GM19397 (cell line): ENCODE data around the gene PNLIPRP2.

Source experiments
- ATAC-seq: cut with Tn5 transposase; IDR thresholded peaks from one replicate; pipeline ENCODE4 v1.9.1; 2021; ENCODE audit warnings: mild to moderate bottlenecking, moderate library complexity; ENCODE audit not compliant: unreplicated experiment

PNLIPRP2 gene

GRCh38 chr10:116654816-116655215 is 34.1 kb downstream of the PNLIPRP2 start:
- ATAC-seq: no peak

- ATAC-seq: no peak
These were observed 34.8 kb downstream of the PNLIPRP2 start for GRCh38 chr10:116655568-116655967.

- ATAC-seq: no peak
These were observed 35.3 kb downstream of the PNLIPRP2 start for GRCh38 chr10:116656044-116656443.

DNA sequence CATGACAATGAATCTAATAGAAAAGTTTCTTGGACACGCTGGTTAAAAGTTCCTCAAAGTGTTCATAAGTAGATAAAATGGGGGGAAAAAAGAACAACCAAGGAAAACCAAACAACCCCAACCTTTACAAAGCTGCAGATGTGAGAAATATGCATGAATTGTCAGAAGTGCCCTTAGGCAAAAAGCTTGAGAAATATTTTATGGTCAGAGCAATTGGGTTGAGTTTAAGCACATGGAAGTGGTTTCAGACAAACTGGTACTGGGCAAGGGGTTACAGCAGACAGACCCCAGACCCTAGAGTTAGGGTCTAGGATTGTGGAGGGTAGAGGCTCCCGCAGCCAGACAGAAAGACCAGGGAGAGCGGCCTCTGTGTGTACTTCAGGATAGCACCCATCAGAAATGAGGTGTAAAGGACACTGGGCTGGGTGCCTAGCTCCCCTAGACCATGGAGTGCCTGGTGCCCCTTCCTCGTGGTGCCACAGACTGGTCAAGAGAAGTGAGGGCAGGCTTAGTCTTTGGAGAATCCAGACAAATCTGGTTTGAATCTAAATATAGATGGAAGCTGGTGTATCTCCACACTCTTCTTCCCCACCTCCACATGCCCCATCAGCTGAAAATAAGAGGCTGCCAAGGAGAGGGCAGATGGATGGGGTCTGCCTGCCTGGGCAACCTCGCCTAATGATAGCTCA is 37.3 kb downstream of the PNLIPRP2 start:
- no peak for ATAC-seq

DNA sequence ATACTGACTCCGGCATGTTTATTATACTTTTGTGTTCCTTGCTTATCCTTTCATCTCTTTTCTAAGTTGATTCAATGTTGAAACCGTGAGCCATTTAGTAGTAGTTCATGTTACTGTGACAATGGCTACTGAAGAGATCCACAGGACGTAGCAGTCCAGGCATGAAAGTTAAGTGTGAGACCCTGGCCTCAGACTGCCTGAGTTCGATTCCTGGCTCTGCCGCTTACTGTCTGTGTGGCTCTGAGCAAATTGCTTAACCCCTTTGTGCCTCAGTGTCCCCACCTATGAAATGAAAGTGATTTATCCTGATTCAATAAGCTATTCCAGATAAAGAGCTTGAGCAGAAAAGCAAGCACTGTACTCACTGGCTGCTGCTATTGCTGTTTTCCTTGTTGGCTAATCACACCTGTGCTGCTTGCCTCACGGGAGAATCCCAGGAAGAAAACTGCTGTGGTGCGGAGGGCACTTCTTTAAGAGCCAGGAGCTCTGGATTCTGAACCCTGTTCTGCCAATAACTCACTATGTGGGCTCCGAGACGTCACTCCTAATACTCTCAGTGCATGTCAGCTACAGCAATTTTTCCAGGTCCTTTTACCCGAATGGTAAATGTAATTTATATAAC is 38.4 kb downstream of the PNLIPRP2 start:
- no peak for ATAC-seq

DNA sequence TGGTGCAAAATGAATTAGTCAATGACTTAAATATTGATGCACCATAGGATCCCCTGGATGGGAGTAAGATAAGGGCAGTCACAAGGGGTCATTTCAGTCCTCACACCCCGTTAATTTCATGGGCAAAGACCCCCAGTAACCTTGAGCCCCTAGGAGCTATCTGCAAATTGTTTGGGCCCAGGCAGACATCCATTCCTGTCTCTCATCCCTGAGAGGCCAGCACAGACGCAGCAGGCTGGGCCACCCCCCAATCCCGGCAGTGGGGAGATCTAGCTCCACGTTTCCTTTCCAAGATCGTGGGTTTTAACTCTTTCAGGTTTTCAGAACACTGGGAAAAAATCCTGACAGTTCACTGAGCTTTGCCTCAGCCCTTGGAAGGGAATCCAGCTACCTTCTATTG is 40.1 kb downstream of the PNLIPRP2 start:
- ATAC-seq: no peak

DNA sequence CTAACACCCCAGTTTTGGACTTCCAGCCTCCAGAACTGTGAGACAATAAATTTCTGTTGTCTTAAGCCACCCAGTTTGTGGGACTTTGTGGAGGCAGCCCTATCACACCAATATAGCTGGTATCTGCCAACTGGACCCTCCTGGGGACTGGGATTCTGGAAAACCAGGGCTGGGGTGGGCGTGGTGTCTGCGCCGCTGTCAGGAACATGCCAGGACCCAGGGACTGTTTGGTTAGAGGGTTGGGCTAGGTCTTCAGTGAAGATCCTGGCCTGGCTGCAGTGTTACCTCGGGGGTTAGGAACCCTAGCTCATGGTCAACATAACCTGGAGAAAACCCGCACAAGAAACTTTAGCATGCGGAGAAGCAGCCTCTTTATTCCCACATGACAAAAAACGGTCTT is 42.6 kb downstream of the PNLIPRP2 start:
- ATAC-seq: no peak

GRCh38 chr10:116664631-116665030 is 43.9 kb downstream of the PNLIPRP2 start:
- no peak for ATAC-seq

DNA sequence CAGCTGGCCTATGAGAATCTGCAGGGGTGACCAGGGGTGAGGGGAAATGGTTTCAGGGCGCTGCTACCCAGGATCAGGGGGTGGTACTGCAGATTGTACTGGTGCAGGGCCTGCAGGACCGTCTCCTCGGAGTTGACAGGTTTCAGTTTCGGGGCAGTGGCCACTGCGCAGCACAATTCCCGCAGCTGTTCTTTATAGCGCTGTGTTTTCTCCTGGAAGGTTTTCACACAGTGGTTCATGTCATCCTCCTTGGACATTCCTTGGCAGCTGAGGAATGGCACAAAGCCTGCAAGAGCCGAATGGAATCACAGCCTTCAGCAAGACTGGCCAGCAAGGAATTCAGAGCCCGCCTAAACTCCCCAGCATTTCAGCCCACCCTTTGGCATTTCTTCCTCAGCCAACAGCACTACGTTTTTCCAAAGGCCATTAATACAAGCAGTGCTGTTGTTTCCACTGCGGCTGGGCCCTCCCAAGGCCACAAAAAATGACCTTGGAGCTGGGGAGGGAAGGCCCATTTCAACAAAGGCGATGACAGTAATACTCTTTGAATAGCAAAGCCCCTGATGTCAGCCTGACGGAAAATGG is 44.9 kb downstream of the PNLIPRP2 start:
- no peak for ATAC-seq

GRCh38 chr10:116667484-116667883 is 46.7 kb downstream of the PNLIPRP2 start:
- no peak for ATAC-seq

DNA sequence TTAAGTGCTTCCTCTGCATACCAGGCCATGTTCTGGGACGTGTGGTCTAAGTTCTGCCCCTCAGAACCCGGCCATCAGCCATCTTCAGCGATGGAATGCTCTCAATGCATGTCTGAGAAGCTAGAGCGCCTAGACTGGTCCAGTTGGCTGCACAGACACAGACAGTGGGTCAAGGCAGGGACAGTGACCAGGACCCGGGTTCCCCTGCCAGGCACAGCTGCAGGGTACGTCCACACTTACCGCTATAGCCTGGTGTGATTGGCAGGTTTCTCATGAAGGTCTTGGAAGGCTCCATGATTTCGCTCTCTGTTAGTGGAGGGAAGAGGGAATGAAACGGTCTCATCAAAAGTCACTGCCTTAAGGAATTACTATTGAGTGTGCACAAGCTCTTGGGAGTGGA is 47.3 kb downstream of the PNLIPRP2 start:
- no peak for ATAC-seq

GRCh38 chr10:116668446-116668845 is 47.7 kb downstream of the PNLIPRP2 start:
- ATAC-seq: no peak

DNA sequence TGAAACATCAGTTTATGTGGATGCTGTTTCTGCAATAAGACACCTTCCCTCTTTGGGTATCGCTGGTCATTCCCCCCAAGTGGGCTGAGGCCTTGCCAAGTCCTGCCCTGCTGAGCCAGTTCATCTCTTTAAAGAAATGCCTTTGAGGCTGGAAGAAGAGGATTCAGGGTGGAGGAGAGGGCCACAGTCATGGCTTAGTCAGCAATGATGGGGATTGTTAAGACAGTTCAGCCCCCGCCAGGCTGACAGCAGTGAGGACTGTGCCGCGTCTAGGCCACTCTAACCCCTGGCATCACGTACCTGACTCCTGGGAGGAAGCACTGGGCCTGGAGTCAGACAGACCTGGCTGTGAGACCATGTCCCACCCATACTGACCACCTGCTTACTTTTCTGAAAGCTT is 48.3 kb downstream of the PNLIPRP2 start:
- no peak for ATAC-seq

- ATAC-seq: no peak
These were observed 49.3 kb downstream of the PNLIPRP2 start for GRCh38 chr10:116669832-116670644.

DNA sequence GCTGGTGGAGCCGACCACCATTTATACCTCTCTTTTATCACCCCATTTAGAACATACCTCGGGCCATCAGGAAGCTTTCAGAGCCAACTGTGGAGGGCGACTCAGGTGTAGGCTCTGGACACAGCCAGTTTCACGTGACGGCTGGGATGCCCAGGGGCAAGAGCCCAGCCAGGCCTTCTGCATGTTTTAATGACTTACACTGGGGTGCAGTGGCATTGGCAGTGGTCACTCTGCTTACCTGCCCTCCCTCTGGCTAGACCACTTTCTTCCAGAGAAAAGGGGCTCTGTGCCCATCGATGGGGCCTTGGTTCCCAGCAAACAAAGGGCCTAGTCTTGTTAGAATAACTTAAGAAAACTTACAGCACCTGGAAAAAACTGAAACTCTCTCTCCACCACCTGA is 50.0 kb downstream of the PNLIPRP2 start:
- ATAC-seq: no peak

DNA sequence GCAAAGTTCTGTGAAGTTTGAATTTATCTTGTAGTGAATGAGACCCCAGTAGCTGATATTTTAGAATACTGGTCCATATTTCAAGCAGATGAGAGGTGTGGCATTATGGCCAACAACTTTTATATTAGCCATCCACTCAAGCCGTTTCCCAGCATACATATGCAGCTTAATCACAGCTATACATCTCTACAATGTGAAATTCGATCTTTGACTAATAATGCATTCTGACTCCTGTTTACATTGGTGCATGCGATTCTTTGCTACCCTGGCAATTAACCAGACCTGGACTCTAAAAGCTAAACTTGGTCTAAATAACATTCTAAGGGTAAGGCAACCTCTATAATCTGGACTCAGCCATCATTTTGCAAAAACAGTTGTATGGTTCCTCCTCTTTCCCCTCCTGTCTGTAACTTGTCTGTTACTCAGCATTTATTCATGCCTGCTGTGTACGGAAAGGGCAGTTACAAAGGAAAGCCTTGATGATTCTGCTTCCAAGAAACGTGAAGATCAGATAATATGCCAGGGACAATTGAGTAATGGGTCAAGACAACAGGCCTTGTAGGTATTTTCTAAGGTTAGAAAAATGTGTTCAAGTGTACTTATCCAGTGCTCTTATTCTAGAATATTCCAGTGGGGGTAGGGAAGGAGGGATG is 50.6 kb downstream of the PNLIPRP2 start:
- no peak for ATAC-seq

DNA sequence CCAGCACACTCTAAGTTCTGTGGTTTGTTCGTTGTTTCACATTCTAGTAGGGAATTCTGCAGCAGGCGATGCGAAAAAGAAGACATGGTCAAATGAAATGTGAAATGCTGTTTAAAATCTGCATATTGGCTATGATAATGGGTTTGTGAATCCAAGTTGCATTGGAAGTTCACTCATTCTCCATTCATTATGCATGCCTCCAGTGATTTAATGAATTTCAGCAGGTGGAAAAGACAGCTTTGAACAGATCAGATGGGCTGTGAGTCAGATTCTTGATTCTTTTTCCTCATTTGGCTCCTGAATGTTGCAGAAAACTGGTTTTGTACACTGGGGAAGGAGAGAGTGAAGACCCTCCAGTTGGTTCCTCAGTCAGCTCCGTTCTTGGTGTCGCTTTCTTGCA is 52.1 kb downstream of the PNLIPRP2 start:
- no peak for ATAC-seq

- no peak for ATAC-seq
These were observed 53.1 kb downstream of the PNLIPRP2 start for GRCh38 chr10:116673866-116674265.

- no peak for ATAC-seq
These were observed 54.2 kb downstream of the PNLIPRP2 start for GRCh38 chr10:116674901-116675423.

- no peak for ATAC-seq
These were observed 55.4 kb downstream of the PNLIPRP2 start for GRCh38 chr10:116676118-116676517.

DNA sequence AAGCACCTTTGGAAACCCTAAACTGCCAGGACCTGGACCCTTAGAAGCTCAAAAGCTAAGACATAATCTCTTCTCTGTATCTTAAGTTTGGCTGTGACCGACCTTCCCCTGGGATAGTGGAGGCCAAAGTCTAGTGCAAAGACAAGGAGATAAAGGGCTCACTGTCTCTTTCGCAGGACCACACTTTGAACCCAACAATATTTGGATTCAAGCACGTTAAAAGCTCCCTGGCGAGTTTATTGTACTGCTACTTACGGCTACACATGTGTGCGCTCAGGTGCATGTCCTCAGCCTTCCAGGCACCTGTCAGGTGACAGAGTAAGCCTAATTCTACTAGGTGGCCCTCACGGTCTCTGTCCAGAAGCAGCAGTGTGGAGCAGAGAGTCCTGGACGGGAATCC is 55.9 kb downstream of the PNLIPRP2 start:
- ATAC-seq: no peak
